Stimulated activated CD4-positive, alpha-beta T cell treated with anti-CD3 and anti-CD28 coated beads, TNF-alpha, amount 100 ng/mL, for 4 hours (primary cell): ENCODE data around the gene PDE4A.
"Not testable (repeated sequence)": the region's sequence is repeated elsewhere in the genome, so short reads cannot be mapped to it uniquely, and the experiment has no call there.

Experiments
- DNase-seq, 3 experiments: peaks; one replicate each; pipeline ENCODE4 v3.0.0-alpha.2; 2020; ENCODE audit warnings: low read depth in 3 of 3

Gene PDE4A

GRCh38 chr19:10403137-10404021 is 17.0 kb upstream of the PDE4A start, which contains the start of gene CDC37:
TSS of gene CDC37 (minus strand) at chr19:10403542. CDS start at chr19:10403479, 63 bp downstream.
- DNase-seq, result peak; percentile 95 to 97 (median 96)

GRCh38 chr19:10404888-10405820 is 15.2 kb upstream of the PDE4A start:
- no peak for DNase-seq

GRCh38 chr19:10406191-10406590 is 14.1 kb upstream of the PDE4A start:
- no peak for DNase-seq

- no peak for DNase-seq
Observed at GRCh38 chr19:10407096-10407495, 13.2 kb upstream of the PDE4A start.

- peak in 1 of 3 experiments; percentile 40 for DNase-seq
Observed at GRCh38 chr19:10408511-10409283, 11.6 kb upstream of the PDE4A start.

- DNase-seq, result not testable (repeated sequence)
Observed at GRCh38 chr19:10411224-10411623, 9.1 kb upstream of the PDE4A start.

GRCh38 chr19:10412257-10412977 is 7.9 kb upstream of the PDE4A start:
- no peak for DNase-seq

GRCh38 chr19:10416083-10416379 is 4.3 kb upstream of the PDE4A start:
- DNase-seq, result no peak

- DNase-seq, result peak; percentile 85 to 93 (median 87)
Observed at GRCh38 chr19:10416380-10417257, 3.7 kb upstream of the PDE4A start.

GRCh38 chr19:10417541-10418234 is 2.6 kb upstream of the PDE4A start:
- DNase-seq, result no peak

- DNase-seq, result no peak
Observed at GRCh38 chr19:10418235-10418484, 2.2 kb upstream of the PDE4A start.

- no peak for DNase-seq
Observed at GRCh38 chr19:10418485-10419199, 1.7 kb upstream of the PDE4A start.

GRCh38 chr19:10419200-10419645 is 1.1 kb upstream of the PDE4A start:
- peak in 1 of 3 experiments; percentile 55 for DNase-seq

GRCh38 chr19:10419646-10420443 is 493 bp upstream of the PDE4A start:
- DNase-seq, result no peak

- DNase-seq, result no peak
Observed at GRCh38 chr19:10421240-10422045, 1.1 kb downstream of the PDE4A start.

- no peak for DNase-seq
Observed at GRCh38 chr19:10422046-10422461, 1.7 kb downstream of the PDE4A start.

- DNase-seq, result no peak
Observed at GRCh38 chr19:10422846-10423245, 2.5 kb downstream of the PDE4A start.
